Measurements from ENCODE around the gene SPTBN1.

SPTBN1 gene

DNA sequence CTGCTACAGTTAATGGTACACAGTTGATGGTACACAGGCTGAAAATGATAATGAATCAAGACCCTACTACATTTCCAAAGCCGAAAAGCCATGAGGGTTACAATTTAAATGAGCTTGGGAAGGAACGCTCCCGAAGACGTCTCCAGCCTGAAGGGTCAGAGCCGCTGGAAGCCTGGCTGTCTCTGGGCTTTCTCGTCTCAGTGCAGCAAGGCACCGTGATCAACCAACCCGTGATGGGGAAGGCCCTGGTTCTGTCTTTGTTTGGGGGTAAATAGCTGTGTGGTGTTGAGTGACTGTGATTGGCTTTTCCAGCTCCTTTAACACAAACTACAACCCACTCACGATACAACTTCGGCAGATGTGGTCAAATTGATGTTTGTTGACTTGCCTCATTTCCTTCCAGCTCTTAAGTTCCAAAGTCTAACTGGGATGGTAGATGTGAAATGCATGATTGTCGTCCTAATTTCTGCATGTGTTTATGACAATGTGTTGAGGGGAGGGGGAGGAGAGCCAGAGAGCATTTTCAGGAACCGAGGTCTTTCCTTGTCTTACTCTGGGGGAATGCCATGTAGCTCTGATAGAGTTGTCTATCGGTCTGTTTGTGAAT is 207.4 kb downstream of the SPTBN1 start:
- no peak for TF ChIP-seq CTCF (IDR thresholded peaks at IDR 0.05; ENCODE audit: extremely low read depth, missing control alignments)
- no peak for DNase-seq (ENCODE audit: low spot score)

GRCh38 chr2:54664238-54664786 is 208.2 kb downstream of the SPTBN1 start:
- DNase-seq (ENCODE audit: low spot score), result no peak

DNA sequence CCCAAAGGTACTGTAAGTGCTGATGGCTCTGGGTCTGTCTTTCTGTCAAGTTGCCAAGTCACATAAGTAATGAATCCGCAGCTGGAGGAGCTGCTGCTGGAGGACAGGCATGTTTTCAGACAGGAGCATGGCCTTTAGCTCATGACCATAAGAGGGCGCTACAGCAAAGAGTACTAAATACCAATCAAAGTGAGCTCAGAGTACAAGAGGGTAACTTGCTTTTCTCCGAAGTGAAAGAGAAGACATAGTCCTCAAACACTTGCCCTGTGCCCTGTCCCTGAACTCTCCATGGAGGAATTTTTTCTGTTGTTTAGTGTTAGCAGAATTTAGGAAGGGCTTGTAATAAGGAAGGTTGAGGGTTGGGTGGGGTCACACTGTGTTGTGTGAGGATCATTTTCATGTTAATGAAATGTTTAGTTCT is 209.3 kb downstream of the SPTBN1 start:
- peak; percentile 41 for DNase-seq (ENCODE audit: low spot score)

More at GRCh38 chr2:54664238-54664786, 208.2 kb downstream of the SPTBN1 start:
- no peak for TF ChIP-seq CTCF (IDR thresholded peaks at IDR 0.05; ENCODE audit: extremely low read depth, missing control alignments)

DNA sequence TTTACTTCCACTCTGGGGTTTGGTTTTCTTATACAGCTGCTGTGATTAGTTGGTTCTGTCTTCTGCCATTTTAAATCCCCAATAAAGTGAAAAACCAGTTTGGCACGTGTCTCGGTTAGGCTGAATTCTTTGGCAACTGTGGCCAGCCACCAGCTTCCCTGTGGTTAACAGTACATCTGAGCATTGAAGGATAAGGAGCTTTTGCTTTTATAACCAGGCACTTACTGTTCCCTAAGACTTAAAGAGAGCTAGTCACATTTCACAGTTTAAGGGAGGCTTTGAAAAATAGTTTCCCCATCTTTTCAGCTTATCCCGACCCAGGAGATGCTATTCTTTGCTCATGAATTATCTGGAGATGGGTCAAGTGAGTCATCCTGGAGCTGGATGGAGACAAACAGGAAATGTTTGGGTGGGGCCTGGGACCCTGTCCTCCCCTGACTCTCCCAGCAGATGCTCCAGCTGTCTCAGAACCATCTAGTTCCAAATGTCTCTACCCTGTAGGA is 210.1 kb downstream of the SPTBN1 start:
- no peak for TF ChIP-seq CTCF (IDR thresholded peaks at IDR 0.05; ENCODE audit: extremely low read depth, missing control alignments)
- DNase-seq (ENCODE audit: low spot score), result no peak

More for the DNA sequence above, 209.3 kb downstream of the SPTBN1 start:
- peak; percentile 9 for TF ChIP-seq CTCF (IDR thresholded peaks at IDR 0.05; ENCODE audit: extremely low read depth, missing control alignments)

DNA sequence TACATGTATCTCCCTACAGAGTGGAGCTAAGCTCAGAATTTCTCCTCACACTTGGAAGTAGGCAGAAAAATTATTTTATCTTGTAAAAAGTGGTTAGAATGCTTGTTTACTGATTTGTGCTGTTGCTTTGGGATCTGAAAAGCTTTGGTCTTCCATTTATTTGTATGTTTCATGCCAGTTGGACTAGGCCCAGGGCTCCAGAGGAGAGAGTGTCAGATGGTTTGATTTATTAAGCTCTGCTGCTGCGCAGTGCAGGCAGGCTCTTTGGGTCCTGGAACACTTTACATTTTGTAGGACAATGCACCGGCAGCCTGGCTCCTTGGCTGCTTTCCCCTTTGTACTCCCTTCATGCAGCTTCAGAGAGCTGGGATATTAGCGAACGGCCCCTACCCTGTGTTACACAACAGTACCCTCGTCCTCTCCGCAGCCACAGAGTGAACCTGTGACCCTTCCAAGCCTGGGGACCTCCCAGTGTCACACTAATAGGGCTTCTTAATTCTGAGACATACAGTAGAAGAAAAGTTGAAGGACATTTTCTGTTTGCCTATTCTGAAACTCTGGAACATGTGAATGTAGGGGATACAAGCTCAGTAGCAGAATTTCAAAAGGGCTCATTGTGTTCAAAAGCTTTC is 210.6 kb downstream of the SPTBN1 start:
- no peak for DNase-seq (ENCODE audit: low spot score)
- no peak for TF ChIP-seq CTCF (IDR thresholded peaks at IDR 0.05; ENCODE audit: extremely low read depth, missing control alignments)

DNA sequence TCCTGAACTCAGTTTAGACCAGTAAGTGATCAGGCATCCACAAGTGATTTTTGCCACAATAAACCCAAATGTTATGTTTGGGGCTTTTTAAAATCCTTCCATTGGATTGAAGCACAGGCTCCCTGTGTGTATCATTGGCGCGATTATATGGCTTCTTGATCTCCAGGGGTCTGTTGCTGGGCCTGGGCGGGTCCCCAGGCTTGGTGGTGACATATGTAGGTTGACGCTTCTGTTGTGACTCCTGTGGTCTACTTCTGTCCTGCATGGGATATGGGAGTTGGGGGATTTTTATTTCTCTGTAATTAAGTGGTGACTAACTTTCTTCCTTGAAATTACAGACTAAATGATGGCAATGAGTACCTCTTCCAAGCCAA is 211.1 kb downstream of the SPTBN1 start:
- no peak for TF ChIP-seq CTCF (IDR thresholded peaks at IDR 0.05; ENCODE audit: extremely low read depth, missing control alignments)
- no peak for DNase-seq (ENCODE audit: low spot score)

All from GM20000 (cell line).